ENCODE data around the gene ROR1.

Gene ROR1

GRCh38 chr1:64121766-64122385, 348.1 kb downstream of the ROR1 start:
- H3K36me3 ChIP-seq (ENCODE audit: control insufficient read depth, insufficient read depth, low read length), result no peaks in the 10 kb centered on the region
- no peaks in the 10 kb centered on the region for H3K27me3 ChIP-seq (replicated peaks; ENCODE audit: control insufficient read depth, insufficient read depth, low read length)
- no peak overlapping the region for H3K4me3 ChIP-seq (replicated peaks; ENCODE audit: low read depth, low read length)
- DNase-seq (ENCODE audit: extremely low read depth, insufficient read length), result no peak
- no peak for TF ChIP-seq CTCF (IDR thresholded peaks at IDR 0.05; ENCODE audit: insufficient read depth, low read length, poor library complexity, severe bottlenecking)

GRCh38 chr1:64122588-64122987, 348.8 kb downstream of the ROR1 start:
- no peak overlapping the region for H3K4me3 ChIP-seq (replicated peaks; ENCODE audit: low read depth, low read length)
- no peaks in the 10 kb centered on the region for H3K27me3 ChIP-seq (replicated peaks; ENCODE audit: control insufficient read depth, insufficient read depth, low read length)
- DNase-seq (ENCODE audit: extremely low read depth, insufficient read length), result no peak
- no peaks in the 10 kb centered on the region for H3K36me3 ChIP-seq (ENCODE audit: control insufficient read depth, insufficient read depth, low read length)
- TF ChIP-seq CTCF (IDR thresholded peaks at IDR 0.05; ENCODE audit: insufficient read depth, low read length, poor library complexity, severe bottlenecking), result no peak

- no peak overlapping the region for H3K4me3 ChIP-seq (replicated peaks; ENCODE audit: low read depth, low read length)
- no peaks in the 10 kb centered on the region for H3K27me3 ChIP-seq (replicated peaks; ENCODE audit: control insufficient read depth, insufficient read depth, low read length)
- TF ChIP-seq CTCF (IDR thresholded peaks at IDR 0.05; ENCODE audit: insufficient read depth, low read length, poor library complexity, severe bottlenecking), result no peak
- no peaks in the 10 kb centered on the region for H3K36me3 ChIP-seq (ENCODE audit: control insufficient read depth, insufficient read depth, low read length)
- no peak for DNase-seq (ENCODE audit: extremely low read depth, insufficient read length)
Measured at GRCh38 chr1:64124704-64125440, 351.1 kb downstream of the ROR1 start.

DNA sequence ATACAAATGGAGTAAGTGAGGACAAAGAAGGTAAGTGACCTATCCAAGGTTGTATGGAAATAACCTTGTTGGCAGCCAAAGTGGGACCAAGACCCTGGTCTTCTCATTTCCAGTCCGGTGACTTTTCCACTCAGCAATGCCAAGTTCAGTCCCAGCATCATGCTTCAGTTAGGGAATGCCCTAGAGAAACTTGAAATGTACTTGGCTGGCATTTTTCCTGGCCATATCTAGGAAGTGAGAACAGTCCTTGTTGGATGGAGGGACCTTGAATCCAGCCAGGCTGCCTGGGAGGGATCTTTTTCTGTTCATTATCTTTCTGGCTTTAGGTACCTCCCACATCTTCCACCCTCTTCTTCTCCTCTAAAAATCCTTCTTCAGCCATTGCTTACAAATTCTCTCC, 352.8 kb downstream of the ROR1 start:
- TF ChIP-seq CTCF (IDR thresholded peaks at IDR 0.05; ENCODE audit: insufficient read depth, low read length, poor library complexity, severe bottlenecking), result no peak
- Histone ChIP-seq H3K4me3 (replicated peaks; ENCODE audit: low read depth, low read length) (no peak overlapping the region), H3K27me3 (replicated peaks; ENCODE audit: control insufficient read depth, insufficient read depth, low read length) (no peaks in the 10 kb centered on the region), H3K36me3 (ENCODE audit: control insufficient read depth, insufficient read depth, low read length) (no peaks in the 10 kb centered on the region)
- no peak for DNase-seq (ENCODE audit: extremely low read depth, insufficient read length)

- no peaks in the 10 kb centered on the region for H3K36me3 ChIP-seq (ENCODE audit: control insufficient read depth, insufficient read depth, low read length)
Measured at GRCh38 chr1:64127297-64127696, 353.5 kb downstream of the ROR1 start.

More at GRCh38 chr1:64127297-64127696, 353.5 kb downstream of the ROR1 start:
- no peak overlapping the region for H3K4me3 ChIP-seq (replicated peaks; ENCODE audit: low read depth, low read length)
- no peaks in the 10 kb centered on the region for H3K27me3 ChIP-seq (replicated peaks; ENCODE audit: control insufficient read depth, insufficient read depth, low read length)
- no peak for DNase-seq (ENCODE audit: extremely low read depth, insufficient read length)
- no peak for TF ChIP-seq CTCF (IDR thresholded peaks at IDR 0.05; ENCODE audit: insufficient read depth, low read length, poor library complexity, severe bottlenecking)

Data from GM06990 (cell line).